Measurements from ENCODE around the gene KCNH1. TPM values are rescaled to one million over a fixed set of nuclear protein-coding genes. Genes with fewer than 3 reads are reported as not detected.

Gene KCNH1
- total and polyA plus RNA-seq, 2 experiments from 2014 or later: 0.28 TPM; not detected in 1

DNA sequence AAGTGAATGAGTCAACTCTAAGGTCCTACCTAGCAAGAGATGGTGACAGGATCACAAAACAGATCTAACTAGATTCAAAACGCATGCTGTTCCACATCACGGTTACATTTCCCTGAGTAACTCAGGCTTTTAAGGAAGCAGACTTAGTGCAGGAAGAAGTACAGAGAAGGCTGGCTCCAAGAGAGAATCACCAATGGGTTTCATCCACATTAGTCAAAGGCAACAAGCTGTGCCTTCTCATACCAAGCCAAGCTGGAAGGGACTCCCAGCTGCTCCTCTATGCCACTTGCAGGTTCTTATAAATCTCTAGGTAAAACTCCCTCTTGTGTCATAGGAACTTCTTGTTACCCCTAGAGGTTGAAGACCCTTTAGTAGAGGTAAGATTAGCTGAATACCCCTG lies 109.0 kb downstream of the KCNH1 start (continued):
- TF ChIP-seq, protein P1, sequence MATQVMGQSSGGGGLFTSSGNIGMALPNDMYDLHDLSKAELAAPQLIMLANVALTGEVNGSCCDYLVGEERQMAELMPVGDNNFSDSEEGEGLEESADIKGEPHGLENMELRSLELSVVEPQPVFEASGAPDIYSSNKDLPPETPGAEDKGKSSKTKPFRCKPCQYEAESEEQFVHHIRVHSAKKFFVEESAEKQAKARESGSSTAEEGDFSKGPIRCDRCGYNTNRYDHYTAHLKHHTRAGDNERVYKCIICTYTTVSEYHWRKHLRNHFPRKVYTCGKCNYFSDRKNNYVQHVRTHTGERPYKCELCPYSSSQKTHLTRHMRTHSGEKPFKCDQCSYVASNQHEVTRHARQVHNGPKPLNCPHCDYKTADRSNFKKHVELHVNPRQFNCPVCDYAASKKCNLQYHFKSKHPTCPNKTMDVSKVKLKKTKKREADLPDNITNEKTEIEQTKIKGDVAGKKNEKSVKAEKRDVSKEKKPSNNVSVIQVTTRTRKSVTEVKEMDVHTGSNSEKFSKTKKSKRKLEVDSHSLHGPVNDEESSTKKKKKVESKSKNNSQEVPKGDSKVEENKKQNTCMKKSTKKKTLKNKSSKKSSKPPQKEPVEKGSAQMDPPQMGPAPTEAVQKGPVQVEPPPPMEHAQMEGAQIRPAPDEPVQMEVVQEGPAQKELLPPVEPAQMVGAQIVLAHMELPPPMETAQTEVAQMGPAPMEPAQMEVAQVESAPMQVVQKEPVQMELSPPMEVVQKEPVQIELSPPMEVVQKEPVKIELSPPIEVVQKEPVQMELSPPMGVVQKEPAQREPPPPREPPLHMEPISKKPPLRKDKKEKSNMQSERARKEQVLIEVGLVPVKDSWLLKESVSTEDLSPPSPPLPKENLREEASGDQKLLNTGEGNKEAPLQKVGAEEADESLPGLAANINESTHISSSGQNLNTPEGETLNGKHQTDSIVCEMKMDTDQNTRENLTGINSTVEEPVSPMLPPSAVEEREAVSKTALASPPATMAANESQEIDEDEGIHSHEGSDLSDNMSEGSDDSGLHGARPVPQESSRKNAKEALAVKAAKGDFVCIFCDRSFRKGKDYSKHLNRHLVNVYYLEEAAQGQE (IDR thresholded peaks at IDR 0.05; ENCODE audit: unreplicated experiment): no peak
- TF ChIP-seq NANOG (IDR thresholded peaks at IDR 0.05; ENCODE audit: borderline replicate concordance): no peak
- TF ChIP-seq, protein P2, sequence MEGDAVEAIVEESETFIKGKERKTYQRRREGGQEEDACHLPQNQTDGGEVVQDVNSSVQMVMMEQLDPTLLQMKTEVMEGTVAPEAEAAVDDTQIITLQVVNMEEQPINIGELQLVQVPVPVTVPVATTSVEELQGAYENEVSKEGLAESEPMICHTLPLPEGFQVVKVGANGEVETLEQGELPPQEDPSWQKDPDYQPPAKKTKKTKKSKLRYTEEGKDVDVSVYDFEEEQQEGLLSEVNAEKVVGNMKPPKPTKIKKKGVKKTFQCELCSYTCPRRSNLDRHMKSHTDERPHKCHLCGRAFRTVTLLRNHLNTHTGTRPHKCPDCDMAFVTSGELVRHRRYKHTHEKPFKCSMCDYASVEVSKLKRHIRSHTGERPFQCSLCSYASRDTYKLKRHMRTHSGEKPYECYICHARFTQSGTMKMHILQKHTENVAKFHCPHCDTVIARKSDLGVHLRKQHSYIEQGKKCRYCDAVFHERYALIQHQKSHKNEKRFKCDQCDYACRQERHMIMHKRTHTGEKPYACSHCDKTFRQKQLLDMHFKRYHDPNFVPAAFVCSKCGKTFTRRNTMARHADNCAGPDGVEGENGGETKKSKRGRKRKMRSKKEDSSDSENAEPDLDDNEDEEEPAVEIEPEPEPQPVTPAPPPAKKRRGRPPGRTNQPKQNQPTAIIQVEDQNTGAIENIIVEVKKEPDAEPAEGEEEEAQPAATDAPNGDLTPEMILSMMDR (conservative IDR thresholded peaks at IDR 0.05; ENCODE audit: low read depth in 2 of 2): no peak
- TF ChIP-seq JUNB (IDR thresholded peaks at IDR 0.05; ENCODE audit: unreplicated experiment): no peak
- TF ChIP-seq, protein P3, sequence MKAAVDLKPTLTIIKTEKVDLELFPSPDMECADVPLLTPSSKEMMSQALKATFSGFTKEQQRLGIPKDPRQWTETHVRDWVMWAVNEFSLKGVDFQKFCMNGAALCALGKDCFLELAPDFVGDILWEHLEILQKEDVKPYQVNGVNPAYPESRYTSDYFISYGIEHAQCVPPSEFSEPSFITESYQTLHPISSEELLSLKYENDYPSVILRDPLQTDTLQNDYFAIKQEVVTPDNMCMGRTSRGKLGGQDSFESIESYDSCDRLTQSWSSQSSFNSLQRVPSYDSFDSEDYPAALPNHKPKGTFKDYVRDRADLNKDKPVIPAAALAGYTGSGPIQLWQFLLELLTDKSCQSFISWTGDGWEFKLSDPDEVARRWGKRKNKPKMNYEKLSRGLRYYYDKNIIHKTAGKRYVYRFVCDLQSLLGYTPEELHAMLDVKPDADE (IDR thresholded peaks at IDR 0.05): no peak

DNA sequence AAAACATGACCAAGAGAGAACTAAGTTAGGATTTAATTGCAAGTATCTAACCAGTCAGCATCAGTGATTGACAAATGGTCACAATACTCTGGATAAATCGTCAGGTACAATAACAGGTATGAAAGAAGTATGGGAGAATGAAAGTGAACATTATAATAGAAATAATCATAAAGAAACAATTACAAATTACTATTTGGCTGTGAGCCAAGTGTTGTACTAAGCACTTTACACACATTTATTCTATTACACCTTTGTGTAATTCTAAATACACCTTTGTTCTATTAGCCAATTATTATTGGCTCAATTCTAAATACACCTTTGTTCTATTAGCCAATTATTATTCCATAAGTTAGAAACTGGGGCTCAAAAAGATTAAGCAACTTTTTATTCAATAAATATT lies 114.7 kb downstream of the KCNH1 start:
- Mint-ChIP-seq H3K27me3 (ENCODE audit: insufficient read depth, low read depth, poor library complexity) (no peaks in the 10 kb centered on the region), H3K27ac (no peak overlapping the region), H3K4me3 (no peak overlapping the region), H3K9me3 (0 out of 3 replicates have a peak, but pooled peaks cover 3% of the 10 kb centered on the region), H3K36me3 (ENCODE audit: low read depth) (no peaks in the 10 kb centered on the region), H3K4me1 (no peaks in the 10 kb centered on the region)
- Histone ChIP-seq H3K4me2 (no peak overlapping the region), H2AFZ (no peak overlapping the region), H3F3A (replicated peaks; ENCODE audit: low read depth) (no peaks in the 10 kb centered on the region), H3K36me3 (ENCODE audit: insufficient read depth) (no peaks in the 10 kb centered on the region), H4K20me1 (replicated peaks; ENCODE audit: insufficient read depth) (no peaks in the 10 kb centered on the region), H3K79me2 (replicated peaks; ENCODE audit: insufficient read depth) (no peaks in the 10 kb centered on the region), H3K9me2 (ENCODE audit: insufficient read depth) (no peaks in the 10 kb centered on the region), H3K4me3 (no peak overlapping the region), H3K27ac (ENCODE audit: low read depth) (no peak overlapping the region), H3K4me1 (ENCODE audit: insufficient read depth) (no peaks in the 10 kb centered on the region), H3K27me3 (ENCODE audit: insufficient read depth) (no peaks in the 10 kb centered on the region)
- DNase-seq (ENCODE audit: low spot score) (no peak), ATAC-seq (no peak)
- TF ChIP-seq EZH2 (IDR thresholded peaks at IDR 0.05; ENCODE audit: low read depth, unreplicated experiment) (no peak), STAT1 (IDR thresholded peaks at IDR 0.05; ENCODE audit: unreplicated experiment) (no peak), POLR2AphosphoS5 (IDR thresholded peaks at IDR 0.05; ENCODE audit: low read depth) (no peak), ZNF114 (CRISPR knock-in tag; IDR thresholded peaks at IDR 0.05) (no peak), EZH2phosphoT487 (IDR thresholded peaks at IDR 0.05; ENCODE audit: unreplicated experiment) (no peak), CREB1 (CRISPR knock-in tag; IDR thresholded peaks at IDR 0.05; ENCODE audit: low read depth) (no peak), ZNF331 (CRISPR knock-in tag; IDR thresholded peaks at IDR 0.05; ENCODE audit: low read depth) (no peak), JUNB (IDR thresholded peaks at IDR 0.05; ENCODE audit: unreplicated experiment) (no peak)
- TF ChIP-seq, protein P2 (conservative IDR thresholded peaks at IDR 0.05; ENCODE audit: low read depth in 2 of 2): no peak
- TF ChIP-seq, protein P3 (IDR thresholded peaks at IDR 0.05): no peak

Data from GM23338 (cell line).